B cell (primary cell): Measurements from ENCODE around the gene EBF3.

Source experiments
- CTCF ChIP-seq: fragments of 200-600 bp; IDR thresholded peaks from one replicate; pipeline ENCODE4 v1.8.0; 2022; ENCODE audit warnings: antibody characterized with exemption, mild to moderate bottlenecking
- EZH2 ChIP-seq: IDR thresholded peaks from 2 replicates; pipeline ENCODE4 v1.6.1; 2012; ENCODE audit warnings: borderline replicate concordance, low read depth, mild to moderate bottlenecking, moderate library complexity, low read length; ENCODE audit not compliant: insufficient read depth, poor library complexity, severe bottlenecking

DNA sequence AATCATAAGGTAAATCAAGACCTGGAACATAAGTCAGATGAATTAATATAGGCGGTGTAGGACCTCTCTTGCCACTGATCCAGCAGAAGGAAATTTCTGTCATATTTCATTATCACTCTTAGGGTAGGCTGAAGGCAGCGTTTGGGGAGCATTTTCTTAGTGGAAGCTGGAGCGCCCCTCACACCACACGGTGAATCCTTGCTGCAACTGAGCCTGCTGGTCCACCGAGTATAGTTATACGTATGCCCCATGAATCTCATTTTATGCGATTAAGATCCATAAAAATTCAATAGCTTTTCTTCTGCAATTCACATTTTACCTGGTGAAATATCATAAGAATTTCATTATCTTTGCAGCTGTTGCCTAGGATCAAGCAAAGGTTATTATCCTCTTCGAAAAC lies 19.6 kb downstream of the EBF3 start:
- TF ChIP-seq CTCF = no peak
- no peak for TF ChIP-seq EZH2
